Middle frontal gyrus (tissue), 1 donor: ENCODE data around the gene STX8.
"Not testable (repeated sequence)": the region's sequence is repeated elsewhere in the genome, so short reads cannot be mapped to it uniquely, and the experiment has no call there.

Experiments used
- DNase-seq: peaks from one replicate; pipeline ENCODE4 v3.0.0-alpha.2; 2015; ENCODE audit warnings: low spot score; ENCODE audit errors: extremely low spot score

The STX8 gene

GRCh38 chr17:9512323-9513168, 63.1 kb downstream of the STX8 start:
- no peak for DNase-seq

- no peak for DNase-seq
These were observed 66.3 kb downstream of the STX8 start for GRCh38 chr17:9509236-9509816.

GRCh38 chr17:9499041-9499440, 76.6 kb downstream of the STX8 start:
- DNase-seq, result no peak

- DNase-seq, result no peak
These were observed 77.1 kb downstream of the STX8 start for GRCh38 chr17:9498490-9498889.

GRCh38 chr17:9488556-9488955, 87.1 kb downstream of the STX8 start:
- DNase-seq, result no peak

GRCh38 chr17:9487406-9487805, 88.2 kb downstream of the STX8 start:
- DNase-seq, result no peak

- DNase-seq, result no peak
These were observed 90.8 kb downstream of the STX8 start for GRCh38 chr17:9484789-9485188.

GRCh38 chr17:9479964-9480363, 95.7 kb downstream of the STX8 start:
- no peak for DNase-seq

GRCh38 chr17:9478889-9479288, 96.7 kb downstream of the STX8 start:
- DNase-seq, result no peak

GRCh38 chr17:9475101-9475658, 100.4 kb downstream of the STX8 start:
- DNase-seq, result peak; percentile 67

- no peak for DNase-seq
These were observed 101.9 kb downstream of the STX8 start for GRCh38 chr17:9473711-9474110.

GRCh38 chr17:9472541-9472940, 103.1 kb downstream of the STX8 start:
- DNase-seq, result no peak

- no peak for DNase-seq
These were observed 103.5 kb downstream of the STX8 start for GRCh38 chr17:9472094-9472493.

- DNase-seq, result no peak
These were observed 105.4 kb downstream of the STX8 start for GRCh38 chr17:9470171-9470570.

GRCh38 chr17:9468937-9469336, 106.7 kb downstream of the STX8 start:
- DNase-seq, result no peak

- DNase-seq, result no peak
These were observed 107.1 kb downstream of the STX8 start for GRCh38 chr17:9468532-9468931.

- DNase-seq, result no peak
These were observed 108.1 kb downstream of the STX8 start for GRCh38 chr17:9467518-9467917.

GRCh38 chr17:9465210-9465921, 110.3 kb downstream of the STX8 start:
- DNase-seq, result no peak

- DNase-seq, result no peak
These were observed 118.6 kb downstream of the STX8 start for GRCh38 chr17:9457005-9457404.

- DNase-seq, result no peak
These were observed 119.3 kb downstream of the STX8 start for GRCh38 chr17:9456330-9456729.

- no peak for DNase-seq
These were observed 123.7 kb downstream of the STX8 start for GRCh38 chr17:9451934-9452333.

- not testable (repeated sequence) for DNase-seq
These were observed 128.3 kb downstream of the STX8 start for GRCh38 chr17:9447298-9447697.
